ENCODE results near the gene ADAMTS19. TPM values are rescaled to one million over a fixed set of nuclear protein-coding genes. Genes with fewer than 3 reads are reported as not detected.

The ADAMTS19 gene
- total RNA-seq, 1 experiment from 2014 or later = not detected

- no peak for DNase-seq (ENCODE audit: low spot score)
These were observed 289.1 kb downstream of the ADAMTS19 start for GRCh38 chr5:129748913-129749880.

GRCh38 chr5:129760636-129761325 lies 300.7 kb downstream of the ADAMTS19 start:
- no peak for DNase-seq (ENCODE audit: low spot score)

GRCh38 chr5:129763651-129764050 lies 303.6 kb downstream of the ADAMTS19 start:
- no peak for DNase-seq (ENCODE audit: low spot score)

GRCh38 chr5:129766798-129767197 lies 306.7 kb downstream of the ADAMTS19 start:
- DNase-seq (ENCODE audit: low spot score) = no peak

GRCh38 chr5:129767927-129768380 lies 307.9 kb downstream of the ADAMTS19 start:
- DNase-seq (ENCODE audit: low spot score) = peak; percentile 95

- DNase-seq (ENCODE audit: low spot score) = no peak
These were observed 308.6 kb downstream of the ADAMTS19 start for GRCh38 chr5:129768735-129769134.

- DNase-seq (ENCODE audit: low spot score) = no peak
These were observed 310.1 kb downstream of the ADAMTS19 start for GRCh38 chr5:129770024-129770820.

- peak; percentile 72 for DNase-seq (ENCODE audit: low spot score)
These were observed 311.1 kb downstream of the ADAMTS19 start for GRCh38 chr5:129771058-129771838.

- DNase-seq (ENCODE audit: low spot score) = no peak
These were observed 313.3 kb downstream of the ADAMTS19 start for GRCh38 chr5:129773376-129773775.

- DNase-seq (ENCODE audit: low spot score) = no peak
These were observed 321.5 kb downstream of the ADAMTS19 start for GRCh38 chr5:129781594-129781993.
